ENCODE measurements around the gene PDCD11. TPM values are rescaled to one million over a fixed set of nuclear protein-coding genes. Genes with fewer than 3 reads are reported as not detected.

The PDCD11 gene
- total RNA-seq, result 22.2 and 22.7 TPM in 2 replicates

GRCh38 chr10:103396067-103396788 lies at the start of gene PDCD11, which contains the start of gene ATP5MK:
TSS of gene PDCD11 (plus strand) at chr10:103396626. CDS start at chr10:103398427, 1,801 bp downstream.
TSS of gene ATP5MK (minus strand) at chr10:103396475. CDS start at chr10:103392457, 4,018 bp downstream.

GRCh38 chr10:103350517-103351260 lies 45.7 kb upstream of the PDCD11 start, which contains the start of gene PCGF6:
TSS of gene PCGF6 (minus strand) at chr10:103351140. CDS start at chr10:103351066, 74 bp downstream.

DNA sequence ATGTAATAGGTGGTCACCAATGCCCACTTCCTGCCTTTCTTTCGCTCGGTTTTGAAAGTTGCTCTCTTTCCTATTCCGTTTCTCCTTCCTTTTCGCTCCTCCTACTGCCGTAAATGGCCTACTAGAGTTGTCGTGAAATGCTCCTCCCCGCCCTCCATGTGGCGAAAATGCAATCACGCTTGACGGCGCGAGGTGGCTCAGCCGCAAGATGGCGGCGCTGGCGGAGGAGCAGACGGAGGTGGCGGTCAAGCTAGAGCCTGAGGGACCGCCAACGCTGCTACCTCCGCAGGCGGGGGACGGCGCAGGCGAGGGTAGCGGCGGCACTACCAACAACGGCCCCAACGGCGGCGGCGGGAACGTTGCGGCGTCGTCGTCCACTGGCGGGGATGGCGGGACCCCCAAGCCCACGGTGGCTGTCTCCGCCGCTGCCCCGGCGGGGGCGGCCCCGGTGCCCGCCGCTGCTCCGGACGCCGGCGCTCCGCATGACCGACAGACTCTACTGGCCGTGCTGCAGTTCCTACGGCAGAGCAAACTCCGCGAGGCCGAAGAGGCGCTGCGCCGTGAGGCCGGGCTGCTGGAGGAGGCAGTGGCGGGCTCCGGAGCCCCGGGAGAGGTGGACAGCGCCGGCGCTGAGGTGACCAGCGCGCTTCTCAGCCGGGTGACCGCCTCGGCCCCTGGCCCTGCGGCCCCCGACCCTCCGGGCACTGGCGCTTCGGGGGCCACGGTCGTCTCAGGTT lies 28.5 kb upstream of the PDCD11 start, which contains the start of gene TAF5:
Gene TAF5, plus strand, starts transcription at position 195 of the 737 bp plus-strand sequence. Its CDS starts 14 bp downstream, at position 209.

GRCh38 chr10:103451831-103452505 lies 55.5 kb downstream of the PDCD11 start, which contains the start of gene CALHM2:
TSS of gene CALHM2 (minus strand) at chr10:103452370. CDS start at chr10:103449941, 2,429 bp downstream.

GRCh38 chr10:103458720-103459119 lies 62.3 kb downstream of the PDCD11 start, which contains the start of gene CALHM1:
TSS of gene CALHM1 (minus strand) at chr10:103458900. CDS start at chr10:103458751, 149 bp downstream.

GRCh38 chr10:103479135-103479534 lies 82.7 kb downstream of the PDCD11 start, which contains the start of gene CALHM3:
TSS of gene CALHM3 (minus strand) at chr10:103479240. CDS start at chr10:103479032, 208 bp downstream.

DNA sequence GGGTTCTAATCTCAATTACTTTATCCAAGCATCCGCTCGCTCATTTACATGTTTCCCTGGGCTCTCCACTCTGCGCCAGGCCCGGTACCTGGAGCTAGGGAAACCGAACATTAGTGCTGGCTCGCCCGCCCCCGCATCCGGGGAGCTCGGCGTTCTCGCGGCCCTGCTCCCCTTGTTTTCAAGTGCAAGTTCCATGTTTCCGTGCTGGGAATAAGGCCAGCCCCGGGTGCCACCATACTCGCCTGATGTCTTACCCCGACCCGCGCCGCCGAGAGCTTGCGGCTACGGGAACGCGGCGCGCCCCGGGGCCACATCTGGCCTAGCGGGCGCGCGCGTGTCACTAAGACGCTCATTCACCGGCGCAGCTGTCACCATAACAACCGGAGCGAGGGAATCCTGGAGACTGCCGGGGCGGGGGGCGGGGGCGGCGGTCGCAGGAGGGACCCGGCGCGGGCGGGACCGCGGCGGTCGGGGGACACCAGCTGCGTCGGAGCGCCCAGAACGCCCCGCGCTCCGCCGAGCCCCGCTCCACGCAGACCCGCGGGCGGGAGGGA lies 97.0 kb downstream of the PDCD11 start, which contains the start of gene NEURL1:
Gene NEURL1, plus strand, starts transcription at position 344 of the 554 bp plus-strand sequence. CDS start 683 bp downstream, outside the sequence.

Other genes starting within 250 kb of the PDCD11 start
- 31.4 and 34.4 TPM in 2 replicates for gene NT5C2, start 203.4 kb upstream of the PDCD11 start, total RNA-seq
- gene RPEL1, start 150.7 kb upstream of the PDCD11 start, total RNA-seq, result under 0.01 TPM in 1 of 2 replicates, not detected in the other
- 1.2 and 1.7 TPM in 2 replicates for gene INA, start 119.5 kb upstream of the PDCD11 start, total RNA-seq
- gene PCGF6, start 45.5 kb upstream of the PDCD11 start, total RNA-seq, result 6.9 and 10.5 TPM in 2 replicates
- gene TAF5, start 28.6 kb upstream of the PDCD11 start, total RNA-seq, result 2.9 and 5.1 TPM in 2 replicates
- gene ATP5MK, start 151 bp upstream of the PDCD11 start, total RNA-seq, result 360 and 413 TPM in 2 replicates
- 38.6 and 52.5 TPM in 2 replicates for gene CALHM2, start 55.7 kb downstream of the PDCD11 start, total RNA-seq
- gene CALHM1, start 62.3 kb downstream of the PDCD11 start, total RNA-seq, result not detected in 2 replicates
- gene CALHM3, start 82.6 kb downstream of the PDCD11 start, total RNA-seq, result not detected in 2 replicates
- not detected in 2 replicates for gene NEURL1, start 97.1 kb downstream of the PDCD11 start, total RNA-seq